Type B pancreatic cell (in vitro differentiated cells): ENCODE data around the gene HPSE. TPM values are rescaled to one million over a fixed set of nuclear protein-coding genes. Genes with fewer than 3 reads are reported as not detected.

ENCODE experiments used
- DNase-seq: peaks from one replicate; pipeline ENCODE4 v3.0.0; 2021; ENCODE audit warnings: mixed read lengths; ENCODE audit not compliant: unreplicated experiment; ENCODE audit errors: extremely low spot score
- H3K27ac Mint-ChIP-seq: 2 replicates; pipeline ENCODE4 v1.8.0; 2021; ENCODE audit warnings: mild to moderate bottlenecking, mixed read lengths
- H3K27me3 Mint-ChIP-seq: 2 replicates; pipeline ENCODE4 v1.8.0; 2021; ENCODE audit warnings: mixed read lengths
- H3K36me3 Mint-ChIP-seq: 2 replicates; pipeline ENCODE4 v1.8.0; 2021; ENCODE audit warnings: mixed read lengths
- H3K4me1 Mint-ChIP-seq: one replicate; pipeline ENCODE4 v1.8.0; 2021; ENCODE audit warnings: mixed read lengths; ENCODE audit not compliant: unreplicated experiment
- H3K4me3 Mint-ChIP-seq: 2 replicates; pipeline ENCODE4 v1.8.0; 2021; ENCODE audit warnings: mild to moderate bottlenecking, mixed read lengths
- H3K9me3 Mint-ChIP-seq: 2 replicates; pipeline ENCODE4 v1.8.0; 2021; ENCODE audit warnings: mixed read lengths
- long read RNA-seq: library from polyadenylated mRNA; unstranded; transcript quantifications from one replicate; pipeline ENCODE4 v2.0.0, GENCODE V29; 2020
- total RNA-seq: library from RNA; stranded (reverse); gene quantifications from 2 replicates; pipeline ENCODE4 v1.2.1, GENCODE V29; 2021; ENCODE audit warnings: low replicate concordance
- TF ChIP-seq, protein P1 (sequence below): fragments of 200-600 bp; sonication (generic); conservative IDR thresholded peaks from 2 replicates; pipeline ENCODE4 v1.5.0; 2021; ENCODE audit warnings: antibody characterized with exemption, mild to moderate bottlenecking

The HPSE gene
- total RNA-seq: 17.6 and 87.8 TPM in 2 replicates
- long read RNA-seq, full-length matches to known transcripts: 589 of 612 reads
- long read RNA-seq, partial matches to known transcripts: 14 of 612 reads
- long read RNA-seq, other reads (novel, unspliced or antisense): 9 of 612 reads

DNA sequence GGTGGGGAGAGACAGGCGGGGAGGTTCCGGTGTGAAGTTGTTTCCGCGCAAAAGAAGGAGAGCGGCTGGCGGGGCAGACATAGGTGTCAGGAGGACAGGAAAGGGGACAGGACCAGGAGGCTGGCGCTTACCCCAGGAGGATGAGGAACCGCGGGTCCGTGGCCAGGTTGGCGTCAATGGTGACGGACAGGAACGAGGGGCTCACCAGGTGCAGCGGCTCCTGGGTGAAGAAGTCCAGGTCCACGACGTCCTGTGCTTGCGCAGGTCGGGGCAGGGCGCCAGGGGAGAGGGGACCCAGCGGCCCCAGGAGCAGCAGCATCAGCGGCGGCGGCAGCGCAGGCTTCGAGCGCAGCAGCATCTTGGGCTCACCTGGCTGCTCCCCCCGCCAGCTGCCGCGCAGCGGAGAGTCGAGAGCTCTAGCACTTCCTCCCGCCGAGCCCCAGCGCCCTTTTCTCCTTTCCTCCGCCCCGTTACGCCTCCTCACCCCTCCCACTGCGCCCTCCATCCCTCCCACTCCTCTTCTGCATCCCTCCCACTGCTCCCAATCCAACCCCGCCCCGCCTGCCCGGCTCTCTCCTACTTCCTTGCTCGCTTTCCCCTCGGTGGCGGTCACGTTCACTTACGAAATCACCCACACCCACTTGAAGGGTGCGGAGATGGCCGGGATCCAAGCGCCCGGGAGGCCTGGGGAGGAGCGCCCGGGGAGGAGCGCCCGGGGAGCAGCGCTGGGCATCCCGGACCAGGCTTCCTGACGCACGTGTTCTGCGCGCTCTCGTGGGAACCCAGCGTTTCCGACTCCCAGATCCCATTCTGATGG is at the start of gene HPSE:
Gene HPSE, minus strand, starts transcription at position 424 of the 817 bp plus-strand sequence. Its CDS starts 66 bp downstream, at position 358.
- Mint-ChIP-seq H3K4me3 (peak within 1 kb of the TSS; percentile 88), H3K27me3 (peaks cover 37% of the 10 kb centered on the region), H3K4me1 (peaks cover under 1% of the 10 kb centered on the region), H3K27ac (peak within 1 kb of the TSS; percentile 77), H3K36me3 (peaks cover 5% of the 10 kb centered on the region), H3K9me3 (peaks cover 5% of the 10 kb centered on the region)
- TF ChIP-seq, protein P1, sequence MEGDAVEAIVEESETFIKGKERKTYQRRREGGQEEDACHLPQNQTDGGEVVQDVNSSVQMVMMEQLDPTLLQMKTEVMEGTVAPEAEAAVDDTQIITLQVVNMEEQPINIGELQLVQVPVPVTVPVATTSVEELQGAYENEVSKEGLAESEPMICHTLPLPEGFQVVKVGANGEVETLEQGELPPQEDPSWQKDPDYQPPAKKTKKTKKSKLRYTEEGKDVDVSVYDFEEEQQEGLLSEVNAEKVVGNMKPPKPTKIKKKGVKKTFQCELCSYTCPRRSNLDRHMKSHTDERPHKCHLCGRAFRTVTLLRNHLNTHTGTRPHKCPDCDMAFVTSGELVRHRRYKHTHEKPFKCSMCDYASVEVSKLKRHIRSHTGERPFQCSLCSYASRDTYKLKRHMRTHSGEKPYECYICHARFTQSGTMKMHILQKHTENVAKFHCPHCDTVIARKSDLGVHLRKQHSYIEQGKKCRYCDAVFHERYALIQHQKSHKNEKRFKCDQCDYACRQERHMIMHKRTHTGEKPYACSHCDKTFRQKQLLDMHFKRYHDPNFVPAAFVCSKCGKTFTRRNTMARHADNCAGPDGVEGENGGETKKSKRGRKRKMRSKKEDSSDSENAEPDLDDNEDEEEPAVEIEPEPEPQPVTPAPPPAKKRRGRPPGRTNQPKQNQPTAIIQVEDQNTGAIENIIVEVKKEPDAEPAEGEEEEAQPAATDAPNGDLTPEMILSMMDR: no peak
- DNase-seq: peak; percentile 78

DNA sequence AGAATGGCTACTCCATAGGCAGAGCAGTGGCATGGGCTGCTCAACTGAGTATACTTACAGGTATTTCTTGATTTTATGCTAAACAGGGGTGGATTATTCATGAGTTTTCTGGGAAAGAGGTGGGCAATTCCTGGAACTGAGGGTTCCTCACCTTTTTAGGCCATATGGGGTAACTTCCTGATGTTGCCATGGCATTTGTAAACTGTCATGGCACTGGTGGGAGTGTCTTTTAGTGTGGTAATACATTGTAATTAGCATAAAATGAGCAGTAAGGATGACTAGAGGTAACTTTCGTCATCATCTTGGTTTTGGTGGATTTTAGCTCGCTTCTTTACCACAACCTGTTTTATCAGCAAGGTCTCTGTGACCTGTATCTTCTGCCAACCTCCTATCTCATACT is 48.2 kb upstream of the HPSE start:
- Mint-ChIP-seq H3K4me3 (no peak overlapping the region), H3K9me3 (peaks cover 4% of the 10 kb centered on the region), H3K27me3 (no peaks in the 10 kb centered on the region), H3K27ac (no peak overlapping the region), H3K4me1 (peaks cover 9% of the 10 kb centered on the region), H3K36me3 (no peaks in the 10 kb centered on the region)
- TF ChIP-seq, protein P1: no peak
- DNase-seq: no peak

DNA sequence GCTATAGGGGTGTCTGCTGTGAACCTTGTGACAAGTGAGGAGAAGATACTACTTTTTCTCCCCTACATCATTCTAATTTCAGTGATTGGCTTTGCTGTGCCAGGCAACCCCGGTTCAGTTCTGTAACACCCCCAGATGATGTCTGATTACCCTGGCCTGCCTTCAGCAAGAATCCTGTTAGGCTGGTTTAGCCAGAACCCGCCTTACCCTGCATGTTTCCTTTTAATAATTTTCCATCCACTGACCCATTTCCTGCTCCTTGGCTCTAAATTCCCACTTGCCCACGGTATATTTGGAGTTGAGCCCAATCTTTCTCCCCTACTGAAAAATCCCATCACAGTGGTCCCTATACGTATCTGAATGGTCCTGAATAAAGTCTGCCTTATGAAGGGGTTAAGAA is 46.5 kb upstream of the HPSE start:
- Mint-ChIP-seq H3K27ac (peak overlapping the region; percentile 97), H3K36me3 (peaks cover 1% of the 10 kb centered on the region), H3K4me1 (no peaks in the 10 kb centered on the region), H3K27me3 (no peaks in the 10 kb centered on the region), H3K4me3 (peak overlapping the region; percentile 7), H3K9me3 (peaks cover 10% of the 10 kb centered on the region)
- DNase-seq: no peak
- TF ChIP-seq, protein P1: no peak

DNA sequence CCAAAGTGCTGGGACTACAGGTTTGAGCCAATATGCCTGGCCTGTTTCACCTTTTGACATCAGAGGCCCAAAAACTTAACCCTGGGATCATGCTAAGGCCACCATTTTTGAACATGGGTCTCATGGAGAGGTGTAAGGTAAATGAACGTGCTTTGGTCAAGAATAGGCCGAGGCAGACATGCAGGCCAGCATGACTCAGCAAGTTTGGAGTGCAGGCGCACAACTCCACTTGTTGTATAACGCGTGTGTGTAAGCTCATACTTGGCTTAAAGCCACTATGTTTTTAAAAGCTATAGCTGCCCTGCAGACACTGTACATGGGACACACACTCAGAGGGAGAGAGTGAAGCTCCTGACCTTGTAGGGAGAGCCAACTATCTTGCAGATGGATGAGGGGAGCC is 43.8 kb upstream of the HPSE start:
- no peak for DNase-seq
- H3K36me3 Mint-ChIP-seq: peaks cover 3% of the 10 kb centered on the region
- peaks cover 6% of the 10 kb centered on the region for H3K9me3 Mint-ChIP-seq
- H3K27me3 Mint-ChIP-seq: no peaks in the 10 kb centered on the region
- H3K27ac Mint-ChIP-seq: no peak overlapping the region
- TF ChIP-seq, protein P1: no peak
- H3K4me3 Mint-ChIP-seq: no peak overlapping the region
- H3K4me1 Mint-ChIP-seq: no peaks in the 10 kb centered on the region

DNA sequence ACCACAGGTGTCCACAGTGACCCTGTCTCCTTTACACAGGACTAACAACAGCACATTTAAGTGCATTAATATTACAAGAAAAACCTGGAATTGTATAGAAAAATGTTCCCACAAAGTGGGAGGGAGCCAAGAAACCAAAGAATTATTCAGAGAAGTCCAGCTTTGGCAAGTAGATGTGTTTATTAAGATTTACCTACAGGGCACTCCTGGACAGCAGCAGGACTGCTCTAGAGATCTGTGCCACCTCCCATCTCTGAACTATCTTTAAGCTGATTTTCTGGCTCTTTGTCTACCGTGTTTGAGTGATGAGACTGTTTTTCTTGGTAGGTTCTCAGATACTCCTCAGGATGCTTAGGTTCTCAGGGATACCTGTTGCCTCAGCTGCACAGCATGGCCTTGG is 38.3 kb upstream of the HPSE start:
- Mint-ChIP-seq H3K27ac (peak overlapping the region; percentile 44), H3K27me3 (no peaks in the 10 kb centered on the region), H3K4me3 (no peak overlapping the region), H3K4me1 (peaks cover 6% of the 10 kb centered on the region), H3K9me3 (peaks cover 6% of the 10 kb centered on the region), H3K36me3 (peaks cover 3% of the 10 kb centered on the region)
- DNase-seq: no peak
- TF ChIP-seq, protein P1: no peak
